Esophagus muscularis mucosa (tissue), 3 donors: ENCODE results near the gene S100A8.

Source experiments
- CTCF ChIP-seq, 3 experiments: fragments of 200-600 bp in 2 of 3; fragments of 450-650 bp in 1 of 3; sonication (generic) in 2 of 3; IDR thresholded peaks; one replicate each; pipeline ENCODE4 v1.5.1; 2017 to 2019; ENCODE audit warnings: antibody characterized with exemption in 3 of 3, mild to moderate bottlenecking in 2 of 3, moderate library complexity in 1 of 3
- POLR2A ChIP-seq: fragments of 450-650 bp; IDR thresholded peaks from one replicate; pipeline ENCODE4 v1.6.1; 2017; ENCODE audit warnings: antibody characterized with exemption, moderate library complexity, mild to moderate bottlenecking, low read depth
- POLR2AphosphoS5 ChIP-seq, 2 donors: sonication (generic); formaldehyde crosslinking; IDR thresholded peaks; one replicate each; pipeline ENCODE4 v1.6.1; 2017; ENCODE audit warnings: antibody characterized with exemption in 2 of 2

- TF ChIP-seq CTCF (IDR thresholded peaks at IDR 0.05) = no peak
- no peak for TF ChIP-seq POLR2A
- no peak for TF ChIP-seq POLR2AphosphoS5 (IDR thresholded peaks at IDR 0.05)
Measured at GRCh38 chr1:153380711-153381110, 10.2 kb downstream of the S100A8 start.
